ENCODE results near the gene RTTN. TPM values are rescaled to one million over a fixed set of nuclear protein-coding genes. Genes with fewer than 3 reads are reported as not detected.

The RTTN gene
- total RNA-seq, 1 donor from 2014 or later, result 24.7 TPM

- no peak for TF ChIP-seq CTCF (IDR thresholded peaks at IDR 0.05; ENCODE audit: unreplicated experiment)
- peaks cover 20% of the 10 kb centered on the region for H3K27me3 Mint-ChIP-seq
- no peaks in the 10 kb centered on the region for H3K36me3 Mint-ChIP-seq (ENCODE audit: insufficient read depth)
- H3K9me3 Mint-ChIP-seq (ENCODE audit: low read depth), result no peaks in the 10 kb centered on the region
- no peak overlapping the region for H3K4me3 Mint-ChIP-seq (ENCODE audit: low read depth)
- no peaks in the 10 kb centered on the region for H3K4me1 Mint-ChIP-seq (ENCODE audit: low read depth)
- no peak overlapping the region for H3K27ac Mint-ChIP-seq
- DNase-seq (ENCODE audit: low spot score, unreplicated experiment), result no peak
These were observed 15.8 kb upstream of the RTTN start for GRCh38 chr18:70221156-70221914.

GRCh38 chr18:70220628-70221027, 15.1 kb upstream of the RTTN start:
- no peaks in the 10 kb centered on the region for H3K36me3 Mint-ChIP-seq (ENCODE audit: insufficient read depth)
- DNase-seq (ENCODE audit: low spot score, unreplicated experiment), result no peak
- TF ChIP-seq CTCF (IDR thresholded peaks at IDR 0.05; ENCODE audit: unreplicated experiment), result no peak
- no peak overlapping the region for H3K4me3 Mint-ChIP-seq (ENCODE audit: low read depth)
- H3K27ac Mint-ChIP-seq, result no peak overlapping the region
- H3K9me3 Mint-ChIP-seq (ENCODE audit: low read depth), result no peaks in the 10 kb centered on the region
- H3K4me1 Mint-ChIP-seq (ENCODE audit: low read depth), result no peaks in the 10 kb centered on the region
- peaks cover 20% of the 10 kb centered on the region for H3K27me3 Mint-ChIP-seq

- H3K36me3 Mint-ChIP-seq (ENCODE audit: insufficient read depth), result no peaks in the 10 kb centered on the region
- no peaks in the 10 kb centered on the region for H3K4me1 Mint-ChIP-seq (ENCODE audit: low read depth)
- no peak overlapping the region for H3K27ac Mint-ChIP-seq
- DNase-seq (ENCODE audit: low spot score, unreplicated experiment), result no peak
- peaks cover 20% of the 10 kb centered on the region for H3K27me3 Mint-ChIP-seq
- no peaks in the 10 kb centered on the region for H3K9me3 Mint-ChIP-seq (ENCODE audit: low read depth)
- no peak overlapping the region for H3K4me3 Mint-ChIP-seq (ENCODE audit: low read depth)
- no peak for TF ChIP-seq CTCF (IDR thresholded peaks at IDR 0.05; ENCODE audit: unreplicated experiment)
These were observed 14.2 kb upstream of the RTTN start for GRCh38 chr18:70219688-70220087.

- H3K4me3 Mint-ChIP-seq (ENCODE audit: low read depth), result no peak overlapping the region
- no peak for DNase-seq (ENCODE audit: low spot score, unreplicated experiment)
- peaks cover 12% of the 10 kb centered on the region for H3K27me3 Mint-ChIP-seq
- no peaks in the 10 kb centered on the region for H3K9me3 Mint-ChIP-seq (ENCODE audit: low read depth)
- no peaks in the 10 kb centered on the region for H3K4me1 Mint-ChIP-seq (ENCODE audit: low read depth)
- TF ChIP-seq CTCF (IDR thresholded peaks at IDR 0.05; ENCODE audit: unreplicated experiment), result no peak
- peak overlapping the region; percentile 12 for H3K27ac Mint-ChIP-seq
- no peaks in the 10 kb centered on the region for H3K36me3 Mint-ChIP-seq (ENCODE audit: insufficient read depth)
These were observed 11.3 kb upstream of the RTTN start for GRCh38 chr18:70216788-70217187.

- DNase-seq (ENCODE audit: low spot score, unreplicated experiment), result no peak
- Mint-ChIP-seq H3K4me1 (ENCODE audit: low read depth) (peaks cover 9% of the 10 kb centered on the region), H3K27me3 (peaks cover 3% of the 10 kb centered on the region), H3K27ac (no peak overlapping the region), H3K36me3 (ENCODE audit: insufficient read depth) (peaks cover 3% of the 10 kb centered on the region), H3K4me3 (ENCODE audit: low read depth) (peak overlapping the region; percentile 59), H3K9me3 (ENCODE audit: low read depth) (no peaks in the 10 kb centered on the region)
- no peak for TF ChIP-seq CTCF (IDR thresholded peaks at IDR 0.05; ENCODE audit: unreplicated experiment)
These were observed 1.7 kb upstream of the RTTN start for GRCh38 chr18:70207181-70207580.
